Hepatocyte (in vitro differentiated cells): ENCODE measurements around the gene PRDM16. TPM values are rescaled to one million over a fixed set of nuclear protein-coding genes. Genes with fewer than 3 reads are reported as not detected.

Source experiments
- DNase-seq: peaks from one replicate; pipeline ENCODE4 v3.0.0-alpha.2; 2016; ENCODE audit warnings: low spot score
- H2AFZ ChIP-seq: fragments of 200-600 bp; sonication (generic); 2 replicates; pipeline ENCODE4 v1.6.0; 2016; ENCODE audit warnings: antibody characterized with exemption, mild to moderate bottlenecking
- H3K27ac ChIP-seq: fragments of 200-600 bp; sonication (generic); 2 replicates; pipeline ENCODE4 v1.5.1; 2016; ENCODE audit warnings: mild to moderate bottlenecking
- H3K27me3 ChIP-seq: fragments of 200-600 bp; sonication (generic); 2 replicates; pipeline ENCODE4 v1.6.1; 2016
- H3K36me3 ChIP-seq: fragments of 200-600 bp; sonication (generic); replicated peaks from 2 replicates; pipeline ENCODE4 v1.5.1; 2016; ENCODE audit warnings: low read depth; ENCODE audit not compliant: insufficient read depth
- H3K4me1 ChIP-seq: fragments of 200-600 bp; sonication (generic); 2 replicates; pipeline ENCODE4 v1.5.1; 2016; ENCODE audit warnings: mild to moderate bottlenecking, moderate library complexity; ENCODE audit not compliant: insufficient read depth
- H3K4me2 ChIP-seq: fragments of 200-600 bp; sonication (generic); 2 replicates; pipeline ENCODE4 v1.6.0; 2016
- H3K4me3 ChIP-seq: fragments of 200-600 bp; sonication (generic); 2 replicates; pipeline ENCODE4 v1.5.1; 2016; ENCODE audit warnings: mild to moderate bottlenecking
- H3K79me2 ChIP-seq: fragments of 200-600 bp; sonication (generic); 2 replicates; pipeline ENCODE4 v1.6.0; 2017; ENCODE audit warnings: mild to moderate bottlenecking
- H3K9me2 ChIP-seq: fragments of 200-600 bp; sonication (generic); replicated peaks from 2 replicates; pipeline ENCODE4 v1.6.0; 2017; ENCODE audit warnings: mild to moderate bottlenecking; ENCODE audit not compliant: insufficient read depth
- H3K9me3 ChIP-seq: fragments of 200-600 bp; sonication (generic); 2 replicates; pipeline ENCODE4 v1.5.1; 2016; ENCODE audit warnings: low read depth, mild to moderate bottlenecking
- H4K20me1 ChIP-seq: fragments of 200-600 bp; sonication (generic); 2 replicates; pipeline ENCODE4 v1.6.0; 2016; ENCODE audit warnings: mild to moderate bottlenecking; ENCODE audit not compliant: insufficient read depth, poor library complexity, severe bottlenecking
- EZH2 ChIP-seq: fragments of 200-600 bp; sonication (generic); IDR thresholded peaks from 2 replicates; pipeline ENCODE4 v1.6.1; 2016; ENCODE audit warnings: antibody characterized with exemption, mild to moderate bottlenecking, borderline replicate concordance
- EZH2phosphoT487 ChIP-seq: fragments of 200-600 bp; sonication (generic); IDR thresholded peaks from one replicate; pipeline ENCODE4 v1.6.1; 2018; ENCODE audit warnings: antibody characterized with exemption, mild to moderate bottlenecking, low read depth, moderate library complexity; ENCODE audit not compliant: unreplicated experiment, severe bottlenecking
- WGBS: methylation state at CpG from one replicate; pipeline ENCODE4 v1.1.6; 2016; ENCODE audit warnings: low lambda C conversion rate; ENCODE audit errors: missing lambda C conversion rate; 5-methylcytosine and 5-hydroxymethylcytosine counted together
- polyA plus RNA-seq: library from polyadenylated mRNA; unstranded; fragments of >200 nt; fragmentation: Nextera tagmentation; extraction: Ambion mirVana; gene quantifications from 2 replicates; pipeline ENCODE4 v1.2.1, GENCODE V29; 2016
- total RNA-seq: library from RNA; depleted of rRNA; stranded (reverse); fragments of >200 nt; gene quantifications from 2 replicates; pipeline ENCODE4 v1.2.3, GENCODE V29; 2014
- TF ChIP-seq, protein P1 (sequence below): fragments of 200-600 bp; sonication (generic); IDR thresholded peaks from 2 replicates; pipeline ENCODE4 v1.5.1; 2016; ENCODE audit warnings: antibody characterized with exemption, mild to moderate bottlenecking; ENCODE audit not compliant: poor library complexity

PRDM16 gene
- total and polyA plus RNA-seq, 2 experiments from 2014 or later, result 8.1 to 9.9 TPM

DNA sequence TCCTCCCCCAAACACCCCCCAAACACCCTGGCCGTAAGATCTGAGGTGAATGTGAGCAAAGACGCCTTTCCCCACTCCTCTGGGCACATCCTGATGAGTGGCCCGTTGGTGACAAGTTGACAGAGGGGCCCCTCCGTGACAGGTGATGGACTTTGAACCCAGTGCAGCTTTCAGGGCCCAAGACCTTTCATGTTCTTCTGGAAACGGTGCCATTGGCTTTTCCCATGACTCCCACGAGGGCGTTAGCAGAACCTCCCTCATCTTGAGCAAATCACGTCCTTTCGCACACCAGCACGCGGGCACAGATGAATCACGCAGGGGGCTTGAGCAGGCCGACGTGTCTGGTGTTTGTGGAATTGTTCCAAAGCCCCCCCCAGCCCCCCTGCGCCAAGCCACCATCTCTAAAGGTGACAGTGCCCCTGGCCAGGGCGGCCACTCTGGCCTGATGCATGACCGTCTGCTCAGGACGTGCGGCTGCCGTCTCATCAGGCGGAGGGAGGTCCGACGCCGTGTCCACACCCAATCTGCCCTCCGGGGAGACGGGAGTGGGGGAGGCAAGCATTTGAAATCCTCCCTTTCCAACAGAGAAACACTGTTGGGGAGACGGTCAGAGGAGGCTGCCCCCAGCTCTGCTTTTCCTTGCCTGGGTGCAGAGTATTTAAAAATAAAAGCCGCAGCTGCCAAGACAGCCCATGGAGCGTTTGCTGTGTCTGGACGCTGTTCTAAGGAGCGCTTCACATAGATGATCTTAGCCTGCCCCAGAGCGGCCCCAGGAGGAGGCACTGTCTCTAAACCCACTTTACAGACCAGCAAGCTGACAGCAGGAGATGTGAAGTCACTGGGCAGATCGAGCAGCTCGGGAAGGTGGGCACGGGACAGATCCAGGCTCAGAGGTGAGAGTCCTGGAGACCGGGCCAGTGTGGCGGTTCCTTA, 287.2 kb downstream of the PRDM16 start:
- H3K27ac ChIP-seq, result peak overlapping the region; percentile 64
- DNase-seq, result peak; percentile 64
- TF ChIP-seq EZH2 (no peak), EZH2phosphoT487 (no peak)
- TF ChIP-seq, protein P1, sequence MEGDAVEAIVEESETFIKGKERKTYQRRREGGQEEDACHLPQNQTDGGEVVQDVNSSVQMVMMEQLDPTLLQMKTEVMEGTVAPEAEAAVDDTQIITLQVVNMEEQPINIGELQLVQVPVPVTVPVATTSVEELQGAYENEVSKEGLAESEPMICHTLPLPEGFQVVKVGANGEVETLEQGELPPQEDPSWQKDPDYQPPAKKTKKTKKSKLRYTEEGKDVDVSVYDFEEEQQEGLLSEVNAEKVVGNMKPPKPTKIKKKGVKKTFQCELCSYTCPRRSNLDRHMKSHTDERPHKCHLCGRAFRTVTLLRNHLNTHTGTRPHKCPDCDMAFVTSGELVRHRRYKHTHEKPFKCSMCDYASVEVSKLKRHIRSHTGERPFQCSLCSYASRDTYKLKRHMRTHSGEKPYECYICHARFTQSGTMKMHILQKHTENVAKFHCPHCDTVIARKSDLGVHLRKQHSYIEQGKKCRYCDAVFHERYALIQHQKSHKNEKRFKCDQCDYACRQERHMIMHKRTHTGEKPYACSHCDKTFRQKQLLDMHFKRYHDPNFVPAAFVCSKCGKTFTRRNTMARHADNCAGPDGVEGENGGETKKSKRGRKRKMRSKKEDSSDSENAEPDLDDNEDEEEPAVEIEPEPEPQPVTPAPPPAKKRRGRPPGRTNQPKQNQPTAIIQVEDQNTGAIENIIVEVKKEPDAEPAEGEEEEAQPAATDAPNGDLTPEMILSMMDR, result no peak
- no peaks in the 10 kb centered on the region for H3K9me2 ChIP-seq
- H3K36me3 ChIP-seq, result no peaks in the 10 kb centered on the region
- WGBS, result 82% methylated on average over 37 of the region's 37 CpGs
- H3K27me3 ChIP-seq, result no peaks in the 10 kb centered on the region
- H2AFZ ChIP-seq, result no peak overlapping the region
- no peak overlapping the region for H3K4me3 ChIP-seq
- no peaks in the 10 kb centered on the region for H3K9me3 ChIP-seq
- H3K4me2 ChIP-seq, result peak overlapping the region; percentile 61
- no peaks in the 10 kb centered on the region for H3K79me2 ChIP-seq
- H3K4me1 ChIP-seq, result peaks cover 39% of the 10 kb centered on the region
- H4K20me1 ChIP-seq, result no peaks in the 10 kb centered on the region

DNA sequence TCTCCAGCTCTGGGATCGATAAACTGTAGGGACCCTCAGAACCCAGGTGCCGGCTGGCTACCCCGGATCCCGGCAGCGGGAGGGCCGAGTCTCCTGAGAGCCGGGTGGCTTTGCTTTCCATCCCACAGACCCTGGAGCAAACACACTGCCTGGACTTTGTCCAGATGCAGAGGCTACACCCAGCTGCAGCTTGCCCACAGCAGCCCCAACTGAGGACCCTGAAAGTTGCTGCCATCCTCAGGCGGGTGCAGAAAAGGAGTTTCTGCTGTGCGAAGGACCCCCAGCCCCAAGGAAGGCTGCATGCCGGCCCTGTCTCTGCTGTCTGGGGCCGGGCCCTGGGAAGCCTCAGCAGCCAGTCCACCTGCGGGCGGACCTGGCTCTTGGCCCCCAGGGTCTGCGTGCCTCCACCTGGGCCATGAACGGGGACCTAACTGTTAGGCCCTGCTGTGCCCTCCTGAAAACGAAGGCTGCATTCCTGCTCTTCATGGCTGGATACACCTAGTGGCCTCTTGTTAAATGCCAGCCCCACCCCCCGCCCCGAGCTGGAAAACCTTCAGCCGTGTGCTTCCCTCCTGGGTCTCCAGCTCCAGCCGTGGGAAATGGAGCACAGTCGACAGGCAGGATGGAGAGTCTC, 287.9 kb downstream of the PRDM16 start:
- peak overlapping the region; percentile 64 for H3K27ac ChIP-seq
- peaks cover 36% of the 10 kb centered on the region for H3K4me1 ChIP-seq

DNA sequence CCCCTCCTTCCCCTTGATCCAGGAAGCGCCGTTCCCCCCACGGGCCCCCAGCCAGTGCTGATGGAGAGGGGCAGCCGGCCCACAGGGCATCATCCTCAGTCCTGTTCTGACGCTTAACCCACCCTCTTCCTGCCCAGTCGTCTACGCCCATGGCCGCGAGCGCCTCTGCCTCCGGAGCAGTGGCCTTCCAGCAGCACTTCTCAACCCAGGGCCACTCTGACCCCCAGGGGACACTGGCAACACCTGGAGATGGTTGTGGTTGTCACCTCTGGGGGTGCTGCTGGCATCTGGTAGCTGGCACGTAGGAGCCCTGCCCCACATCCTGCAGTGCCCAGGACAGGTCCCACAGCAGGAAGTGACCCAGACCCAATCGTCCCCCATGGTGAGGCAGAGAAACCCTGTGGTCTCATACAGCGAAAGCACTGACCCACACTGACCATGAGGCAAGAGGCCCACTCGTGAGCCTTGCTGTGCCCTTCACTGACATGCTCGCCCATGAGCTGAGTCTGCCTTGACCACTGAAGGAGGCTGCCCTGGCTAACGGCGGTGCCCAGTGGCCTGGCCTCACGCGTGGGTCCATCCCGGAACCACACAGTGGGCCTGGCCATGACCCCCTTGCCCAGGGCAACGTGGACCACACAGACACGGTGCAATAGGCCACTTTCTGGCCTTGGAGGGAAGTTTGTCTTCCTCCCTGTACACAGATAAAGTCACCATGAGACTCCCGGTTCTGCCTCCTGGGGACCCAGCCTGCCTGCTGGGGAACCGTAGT, 288.7 kb downstream of the PRDM16 start:
- H2AFZ ChIP-seq, result no peak overlapping the region
- H3K9me2 ChIP-seq, result no peaks in the 10 kb centered on the region
- no peak for DNase-seq
- peaks cover 30% of the 10 kb centered on the region for H3K4me1 ChIP-seq
- no peak overlapping the region for H3K4me3 ChIP-seq
- no peaks in the 10 kb centered on the region for H3K9me3 ChIP-seq
- no peaks in the 10 kb centered on the region for H4K20me1 ChIP-seq
- no peak overlapping the region for H3K27ac ChIP-seq
- no peaks in the 10 kb centered on the region for H3K79me2 ChIP-seq
- TF ChIP-seq EZH2phosphoT487 (no peak), EZH2 (no peak)
- TF ChIP-seq, protein P1, result no peak
- no peak overlapping the region for H3K4me2 ChIP-seq
- no peaks in the 10 kb centered on the region for H3K27me3 ChIP-seq
- 91% methylated on average over 25 of the region's 25 CpGs for WGBS
- no peaks in the 10 kb centered on the region for H3K36me3 ChIP-seq

More for the DNA sequence above, 287.9 kb downstream of the PRDM16 start:
- Histone ChIP-seq H3K9me3 (no peaks in the 10 kb centered on the region), H4K20me1 (no peaks in the 10 kb centered on the region), H3K9me2 (no peaks in the 10 kb centered on the region), H3K79me2 (no peaks in the 10 kb centered on the region), H3K4me2 (peak overlapping the region; percentile 61), H3K4me3 (no peak overlapping the region), H2AFZ (no peak overlapping the region), H3K36me3 (no peaks in the 10 kb centered on the region), H3K27me3 (no peaks in the 10 kb centered on the region)
- WGBS, result 68% methylated on average over 21 of the region's 21 CpGs
- TF ChIP-seq, protein P1, result no peak
- TF ChIP-seq EZH2phosphoT487 (no peak), EZH2 (no peak)
- DNase-seq, result no peak
